ENCODE measurements around the gene TMEM14B.

Gene TMEM14B

GRCh38 chr6:10723567-10723881, 24.1 kb upstream of the TMEM14B start (continued):
- TF ChIP-seq TOX (CRISPR knock-in tag; IDR thresholded peaks at IDR 0.05; ENCODE audit: borderline replicate concordance), result no peak
- TF ChIP-seq SNAI2 (CRISPR knock-in tag; IDR thresholded peaks at IDR 0.05), result no peak
- no peak for TF ChIP-seq ESRRG (CRISPR knock-in tag; IDR thresholded peaks at IDR 0.05)
- TF ChIP-seq, protein P1, sequence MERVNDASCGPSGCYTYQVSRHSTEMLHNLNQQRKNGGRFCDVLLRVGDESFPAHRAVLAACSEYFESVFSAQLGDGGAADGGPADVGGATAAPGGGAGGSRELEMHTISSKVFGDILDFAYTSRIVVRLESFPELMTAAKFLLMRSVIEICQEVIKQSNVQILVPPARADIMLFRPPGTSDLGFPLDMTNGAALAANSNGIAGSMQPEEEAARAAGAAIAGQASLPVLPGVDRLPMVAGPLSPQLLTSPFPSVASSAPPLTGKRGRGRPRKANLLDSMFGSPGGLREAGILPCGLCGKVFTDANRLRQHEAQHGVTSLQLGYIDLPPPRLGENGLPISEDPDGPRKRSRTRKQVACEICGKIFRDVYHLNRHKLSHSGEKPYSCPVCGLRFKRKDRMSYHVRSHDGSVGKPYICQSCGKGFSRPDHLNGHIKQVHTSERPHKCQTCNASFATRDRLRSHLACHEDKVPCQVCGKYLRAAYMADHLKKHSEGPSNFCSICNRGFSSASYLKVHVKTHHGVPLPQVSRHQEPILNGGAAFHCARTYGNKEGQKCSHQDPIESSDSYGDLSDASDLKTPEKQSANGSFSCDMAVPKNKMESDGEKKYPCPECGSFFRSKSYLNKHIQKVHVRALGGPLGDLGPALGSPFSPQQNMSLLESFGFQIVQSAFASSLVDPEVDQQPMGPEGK (CRISPR knock-in tag; IDR thresholded peaks at IDR 0.05; ENCODE audit: borderline replicate concordance), result no peak

DNA sequence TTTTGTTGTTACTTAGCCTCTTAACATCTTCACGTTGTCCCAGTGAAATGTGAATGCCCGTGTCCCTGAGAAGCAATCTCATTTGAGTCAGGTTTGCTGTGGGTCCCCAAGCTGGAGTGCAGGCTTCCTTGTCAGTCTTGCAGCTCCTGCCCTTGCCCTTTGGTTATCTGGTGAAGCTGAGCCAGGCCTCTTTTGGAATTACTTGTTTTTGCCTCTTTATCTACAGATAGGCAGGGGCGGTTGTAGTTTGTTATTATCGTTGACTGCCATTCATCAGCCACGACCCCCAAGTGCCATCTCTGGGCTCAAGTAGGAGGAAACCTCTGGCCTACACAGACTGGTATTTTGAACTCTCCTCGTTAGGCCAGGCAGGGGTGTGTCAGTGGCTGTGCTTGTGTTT, 22.6 kb upstream of the TMEM14B start:
- no peak for ATAC-seq
- no peak for TF ChIP-seq ARNTL (CRISPR knock-in tag; IDR thresholded peaks at IDR 0.05; ENCODE audit: borderline replicate concordance, low read depth)

DNA sequence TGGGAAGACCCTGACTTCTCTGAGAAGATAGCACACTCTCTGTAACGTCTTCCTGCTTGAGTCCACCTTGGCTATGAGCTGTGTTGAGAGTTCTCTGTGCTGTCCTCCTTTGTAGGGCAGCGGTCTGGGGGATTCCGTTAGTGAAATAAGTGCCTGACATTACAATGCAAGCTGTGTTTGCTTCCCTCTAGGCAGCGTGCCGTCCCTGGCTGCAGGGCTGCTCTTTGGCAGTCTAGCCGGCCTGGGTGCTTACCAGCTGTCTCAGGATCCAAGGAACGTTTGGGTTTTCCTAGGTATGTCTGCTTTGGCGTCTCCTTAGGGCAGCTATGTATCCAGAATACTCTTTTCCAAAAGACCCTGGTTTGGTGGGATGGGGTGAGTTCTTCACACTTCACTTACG, 21.9 kb upstream of the TMEM14B start:
- ATAC-seq, result no peak
- TF ChIP-seq, protein P2, sequence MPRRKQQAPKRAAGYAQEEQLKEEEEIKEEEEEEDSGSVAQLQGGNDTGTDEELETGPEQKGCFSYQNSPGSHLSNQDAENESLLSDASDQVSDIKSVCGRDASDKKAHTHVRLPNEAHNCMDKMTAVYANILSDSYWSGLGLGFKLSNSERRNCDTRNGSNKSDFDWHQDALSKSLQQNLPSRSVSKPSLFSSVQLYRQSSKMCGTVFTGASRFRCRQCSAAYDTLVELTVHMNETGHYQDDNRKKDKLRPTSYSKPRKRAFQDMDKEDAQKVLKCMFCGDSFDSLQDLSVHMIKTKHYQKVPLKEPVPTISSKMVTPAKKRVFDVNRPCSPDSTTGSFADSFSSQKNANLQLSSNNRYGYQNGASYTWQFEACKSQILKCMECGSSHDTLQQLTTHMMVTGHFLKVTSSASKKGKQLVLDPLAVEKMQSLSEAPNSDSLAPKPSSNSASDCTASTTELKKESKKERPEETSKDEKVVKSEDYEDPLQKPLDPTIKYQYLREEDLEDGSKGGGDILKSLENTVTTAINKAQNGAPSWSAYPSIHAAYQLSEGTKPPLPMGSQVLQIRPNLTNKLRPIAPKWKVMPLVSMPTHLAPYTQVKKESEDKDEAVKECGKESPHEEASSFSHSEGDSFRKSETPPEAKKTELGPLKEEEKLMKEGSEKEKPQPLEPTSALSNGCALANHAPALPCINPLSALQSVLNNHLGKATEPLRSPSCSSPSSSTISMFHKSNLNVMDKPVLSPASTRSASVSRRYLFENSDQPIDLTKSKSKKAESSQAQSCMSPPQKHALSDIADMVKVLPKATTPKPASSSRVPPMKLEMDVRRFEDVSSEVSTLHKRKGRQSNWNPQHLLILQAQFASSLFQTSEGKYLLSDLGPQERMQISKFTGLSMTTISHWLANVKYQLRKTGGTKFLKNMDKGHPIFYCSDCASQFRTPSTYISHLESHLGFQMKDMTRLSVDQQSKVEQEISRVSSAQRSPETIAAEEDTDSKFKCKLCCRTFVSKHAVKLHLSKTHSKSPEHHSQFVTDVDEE (CRISPR knock-in tag; IDR thresholded peaks at IDR 0.05), result no peak
- TF ChIP-seq CSRNP3 (CRISPR knock-in tag; IDR thresholded peaks at IDR 0.05) (no peak), ISL1 (CRISPR knock-in tag; IDR thresholded peaks at IDR 0.05) (no peak), RARB (CRISPR knock-in tag; IDR thresholded peaks at IDR 0.05) (no peak), CSDC2 (CRISPR knock-in tag; IDR thresholded peaks at IDR 0.05) (no peak), TCF4 (CRISPR knock-in tag; IDR thresholded peaks at IDR 0.05; ENCODE audit: borderline replicate concordance) (no peak), BACH2 (CRISPR knock-in tag; IDR thresholded peaks at IDR 0.05; ENCODE audit: borderline replicate concordance) (no peak), OSR1 (CRISPR knock-in tag; IDR thresholded peaks at IDR 0.05) (no peak), ARNTL (CRISPR knock-in tag; IDR thresholded peaks at IDR 0.05; ENCODE audit: borderline replicate concordance, low read depth) (no peak), PPARA (CRISPR knock-in tag; IDR thresholded peaks at IDR 0.05; ENCODE audit: borderline replicate concordance) (no peak), ZFP30 (CRISPR knock-in tag; IDR thresholded peaks at IDR 0.05) (no peak)
- TF ChIP-seq, protein P3, sequence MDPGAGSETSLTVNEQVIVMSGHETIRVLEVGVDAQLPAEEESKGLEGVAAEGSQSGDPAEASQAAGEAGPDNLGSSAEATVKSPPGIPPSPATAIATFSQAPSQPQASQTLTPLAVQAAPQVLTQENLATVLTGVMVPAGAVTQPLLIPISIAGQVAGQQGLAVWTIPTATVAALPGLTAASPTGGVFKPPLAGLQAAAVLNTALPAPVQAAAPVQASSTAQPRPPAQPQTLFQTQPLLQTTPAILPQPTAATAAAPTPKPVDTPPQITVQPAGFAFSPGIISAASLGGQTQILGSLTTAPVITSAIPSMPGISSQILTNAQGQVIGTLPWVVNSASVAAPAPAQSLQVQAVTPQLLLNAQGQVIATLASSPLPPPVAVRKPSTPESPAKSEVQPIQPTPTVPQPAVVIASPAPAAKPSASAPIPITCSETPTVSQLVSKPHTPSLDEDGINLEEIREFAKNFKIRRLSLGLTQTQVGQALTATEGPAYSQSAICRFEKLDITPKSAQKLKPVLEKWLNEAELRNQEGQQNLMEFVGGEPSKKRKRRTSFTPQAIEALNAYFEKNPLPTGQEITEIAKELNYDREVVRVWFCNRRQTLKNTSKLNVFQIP (CRISPR knock-in tag; IDR thresholded peaks at IDR 0.05; ENCODE audit: borderline replicate concordance, low read depth), result no peak

DNA sequence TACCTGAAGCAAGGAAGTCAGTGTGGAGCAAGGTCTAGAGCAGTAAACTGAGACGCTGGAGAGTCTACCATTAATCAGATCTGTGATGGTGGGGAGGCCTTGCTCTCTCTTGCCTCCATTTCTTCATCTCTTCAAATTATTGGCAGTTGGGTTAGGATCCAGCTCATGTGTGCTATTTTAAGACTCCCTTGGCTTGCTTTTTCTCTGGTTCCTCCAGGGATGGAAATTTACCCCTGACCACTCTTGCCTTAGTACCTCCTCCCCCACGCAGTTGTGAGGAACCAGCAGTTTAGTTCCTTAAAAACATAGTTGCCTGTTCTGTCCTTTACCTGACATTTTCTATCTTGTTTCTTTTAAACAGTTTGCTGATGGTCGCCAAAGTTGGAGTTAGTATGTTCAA, 17.4 kb upstream of the TMEM14B start:
- TF ChIP-seq ZNF70 (CRISPR knock-in tag; IDR thresholded peaks at IDR 0.05) (no peak), TOX (CRISPR knock-in tag; IDR thresholded peaks at IDR 0.05; ENCODE audit: borderline replicate concordance) (no peak), ISL1 (CRISPR knock-in tag; IDR thresholded peaks at IDR 0.05) (no peak), ARNTL (CRISPR knock-in tag; IDR thresholded peaks at IDR 0.05; ENCODE audit: borderline replicate concordance, low read depth) (no peak), CSRNP3 (CRISPR knock-in tag; IDR thresholded peaks at IDR 0.05) (no peak), RARB (CRISPR knock-in tag; IDR thresholded peaks at IDR 0.05) (no peak), ESRRG (CRISPR knock-in tag; IDR thresholded peaks at IDR 0.05) (no peak), ZFP3 (CRISPR knock-in tag; IDR thresholded peaks at IDR 0.05) (no peak)
- no peak for ATAC-seq
